ENCODE data around the gene EML6.

GRCh38 chr2:54956111-54956627 lies 232.7 kb downstream of the EML6 start:
- TF ChIP-seq SIN3A (IDR thresholded peaks at IDR 0.05; ENCODE audit: borderline replicate concordance, low read depth, low read length): no peak
- no peak for TF ChIP-seq SMC3 (IDR thresholded peaks at IDR 0.05; ENCODE audit: low read depth, low read length)

Measured in SK-N-SH (cell line).